ENCODE measurements around the gene FGD4.

GRCh38 chr12:32435921-32436705, 36.8 kb downstream of the FGD4 start:
- TF ChIP-seq CTCF (IDR thresholded peaks at IDR 0.05) (no peak), POLR2A (IDR thresholded peaks at IDR 0.05) (no peak)
